WTC11 (cell line): Measurements from ENCODE around the gene UGT1A1. TPM values are rescaled to one million over a fixed set of nuclear protein-coding genes. Genes with fewer than 3 reads are reported as not detected.

Source experiments
- ATAC-seq: fragments of 200-7000 bp; cut with Tn5 transposase; 2 replicates; pipeline ENCODE4 v1.10.0; 2021; ENCODE audit warnings: mild to moderate bottlenecking, moderate library complexity
- CTCF ChIA-PET: fragments of 300-600 bp; sonication (Branson Sonifier 250); formaldehyde crosslinking; loops from one replicate; lab custom pipeline; 2021; ENCODE audit warnings: antibody characterized with exemption; lab: Charles Lee
- POLR2A ChIA-PET: fragments of 350-600 bp; sonication (Branson Sonifier 250); formaldehyde crosslinking; loops from one replicate; lab custom pipeline; 2021; ENCODE audit warnings: antibody characterized with exemption; lab: Charles Lee
- DNase-seq: peaks from one replicate; pipeline ENCODE4 v3.0.0; 2021; ENCODE audit warnings: low spot score
- H3K27ac Mint-ChIP-seq: 2 replicates; pipeline ENCODE4 v1.8.0; 2021; ENCODE audit warnings: mixed read lengths
- H3K27me3 Mint-ChIP-seq: 2 replicates; pipeline ENCODE4 v1.8.0; 2021; ENCODE audit warnings: low read depth, mild to moderate bottlenecking, moderate library complexity, mixed read lengths
- H3K36me3 Mint-ChIP-seq: 2 replicates; pipeline ENCODE4 v1.8.0; 2021; ENCODE audit warnings: mixed read lengths
- H3K4me1 Mint-ChIP-seq: 2 replicates; pipeline ENCODE4 v1.8.0; 2022; ENCODE audit warnings: mixed read lengths
- H3K4me3 Mint-ChIP-seq: 2 replicates; pipeline ENCODE4 v1.8.0; 2021; ENCODE audit warnings: mild to moderate bottlenecking, moderate library complexity, mixed read lengths
- H3K9me3 Mint-ChIP-seq: 2 replicates; pipeline ENCODE4 v1.8.0; 2021; ENCODE audit warnings: mixed read lengths
- AFF4 ChIP-seq: sonication (generic); formaldehyde crosslinking; IDR thresholded peaks from 2 replicates; pipeline ENCODE4 v1.8.1; 2023; ENCODE audit warnings: mild to moderate bottlenecking, missing genetic modification reagents, borderline replicate concordance
- ATF2 ChIP-seq: sonication (generic); formaldehyde crosslinking; IDR thresholded peaks from 2 replicates; pipeline ENCODE4 v1.8.1; 2022; ENCODE audit warnings: low read depth, missing genetic modification reagents, borderline replicate concordance
- ATF6 ChIP-seq: sonication (generic); formaldehyde crosslinking; IDR thresholded peaks from 2 replicates; pipeline ENCODE4 v1.8.1; 2023; ENCODE audit warnings: mild to moderate bottlenecking, missing genetic modification reagents
- ERG ChIP-seq: fragments of 250-450 bp; sonication (Bioruptor Pico); IDR thresholded peaks from 2 replicates; pipeline ENCODE4 v1.8.0; 2021; ENCODE audit warnings: mild to moderate bottlenecking
- FOXP1 ChIP-seq: sonication (generic); formaldehyde crosslinking; IDR thresholded peaks from 2 replicates; pipeline ENCODE4 v1.8.0; 2022; ENCODE audit warnings: missing genetic modification reagents, mild to moderate bottlenecking, moderate library complexity, borderline replicate concordance
- GABPB1 ChIP-seq: sonication (generic); formaldehyde crosslinking; IDR thresholded peaks from 2 replicates; pipeline ENCODE4 v1.8.1; 2023; ENCODE audit warnings: mild to moderate bottlenecking, missing genetic modification reagents
- GRHL2 ChIP-seq: fragments of 250-450 bp; sonication (Bioruptor Pico); IDR thresholded peaks from 2 replicates; pipeline ENCODE4 v1.8.0; 2022; ENCODE audit warnings: mild to moderate bottlenecking, moderate library complexity; ENCODE audit not compliant: insufficient replicate concordance, severe bottlenecking
- NR1H2 ChIP-seq: sonication (generic); formaldehyde crosslinking; IDR thresholded peaks from 2 replicates; pipeline ENCODE4 v1.9.0; 2021; ENCODE audit warnings: mild to moderate bottlenecking, moderate library complexity, missing genetic modification reagents
- TCF7 ChIP-seq: sonication (generic); formaldehyde crosslinking; IDR thresholded peaks from 2 replicates; pipeline ENCODE4 v1.8.0; 2022; ENCODE audit warnings: mild to moderate bottlenecking, low read depth, missing genetic modification reagents, moderate library complexity
- TEAD4 ChIP-seq: sonication (generic); formaldehyde crosslinking; IDR thresholded peaks from 2 replicates; pipeline ENCODE4 v1.8.0; 2022; ENCODE audit warnings: mild to moderate bottlenecking, missing genetic modification reagents
- ZNF416 ChIP-seq: fragments of 250-450 bp; sonication (Bioruptor Pico); IDR thresholded peaks from 2 replicates; pipeline ENCODE4 v1.9.0; 2021; ENCODE audit warnings: mild to moderate bottlenecking, inconsistent platforms
- total RNA-seq: library from RNA; stranded (reverse); gene quantifications from 3 replicates; pipeline ENCODE4 v1.2.3, GENCODE V29; 2021
- TF ChIP-seq, protein P1 (sequence below): sonication (generic); formaldehyde crosslinking; IDR thresholded peaks from 2 replicates; pipeline ENCODE4 v1.8.1; 2023; ENCODE audit warnings: mild to moderate bottlenecking, missing genetic modification reagents, moderate library complexity
- TF ChIP-seq, protein P2 (sequence below): sonication (generic); formaldehyde crosslinking; IDR thresholded peaks from 2 replicates; pipeline ENCODE4 v1.8.1; 2022; ENCODE audit warnings: mild to moderate bottlenecking, missing genetic modification reagents, moderate library complexity, borderline replicate concordance
- TF ChIP-seq, protein P3 (sequence below): fragments of 250-450 bp; sonication (Bioruptor Pico); IDR thresholded peaks from 2 replicates; pipeline ENCODE4 v1.9.0; 2021; ENCODE audit warnings: moderate library complexity, mild to moderate bottlenecking, inconsistent platforms, borderline replicate concordance
- TF ChIP-seq, protein P4 (sequence below): sonication (generic); formaldehyde crosslinking; IDR thresholded peaks from 2 replicates; pipeline ENCODE4 v1.8.0; 2023; ENCODE audit warnings: mild to moderate bottlenecking, missing genetic modification reagents

The UGT1A1 gene
- total RNA-seq, 1 experiment from 2014 or later, result not detected

DNA sequence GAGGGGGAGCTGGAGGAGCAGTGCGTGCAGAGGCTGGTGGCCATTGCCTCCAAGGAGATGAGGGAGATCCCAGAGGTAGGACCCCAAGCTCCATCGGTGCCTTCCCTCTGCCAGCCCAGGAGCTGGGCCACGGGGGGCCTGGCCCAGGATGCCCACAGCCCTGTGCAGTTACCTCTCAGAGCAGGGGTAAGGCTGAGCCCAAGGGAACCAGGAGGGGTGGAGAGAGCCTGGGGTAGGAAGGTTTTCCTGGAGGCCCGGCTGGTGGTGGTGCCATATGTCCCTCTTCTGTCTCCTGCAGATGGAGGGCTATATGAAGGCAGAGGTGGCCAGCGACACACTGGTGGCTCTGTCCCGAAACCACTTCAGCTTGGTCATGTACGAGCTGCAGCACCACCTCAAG lies 29.5 kb downstream of the UGT1A1 start:
- DNase-seq (no peak), ATAC-seq (no peak)
- peaks cover 12% of the 10 kb centered on the region for H3K9me3 Mint-ChIP-seq
- TF ChIP-seq TEAD4 (CRISPR knock-in tag), result no peak
- TF ChIP-seq, protein P1, sequence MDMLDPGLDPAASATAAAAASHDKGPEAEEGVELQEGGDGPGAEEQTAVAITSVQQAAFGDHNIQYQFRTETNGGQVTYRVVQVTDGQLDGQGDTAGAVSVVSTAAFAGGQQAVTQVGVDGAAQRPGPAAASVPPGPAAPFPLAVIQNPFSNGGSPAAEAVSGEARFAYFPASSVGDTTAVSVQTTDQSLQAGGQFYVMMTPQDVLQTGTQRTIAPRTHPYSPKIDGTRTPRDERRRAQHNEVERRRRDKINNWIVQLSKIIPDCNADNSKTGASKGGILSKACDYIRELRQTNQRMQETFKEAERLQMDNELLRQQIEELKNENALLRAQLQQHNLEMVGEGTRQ (CRISPR knock-in tag), result no peak
- TF ChIP-seq TCF7, result no peak
- no peak for TF ChIP-seq AFF4 (CRISPR knock-in tag)
- no peak for TF ChIP-seq ZNF416 (CRISPR knock-in tag)
- TF ChIP-seq GRHL2 (CRISPR knock-in tag), result no peak
- TF ChIP-seq, protein P2, sequence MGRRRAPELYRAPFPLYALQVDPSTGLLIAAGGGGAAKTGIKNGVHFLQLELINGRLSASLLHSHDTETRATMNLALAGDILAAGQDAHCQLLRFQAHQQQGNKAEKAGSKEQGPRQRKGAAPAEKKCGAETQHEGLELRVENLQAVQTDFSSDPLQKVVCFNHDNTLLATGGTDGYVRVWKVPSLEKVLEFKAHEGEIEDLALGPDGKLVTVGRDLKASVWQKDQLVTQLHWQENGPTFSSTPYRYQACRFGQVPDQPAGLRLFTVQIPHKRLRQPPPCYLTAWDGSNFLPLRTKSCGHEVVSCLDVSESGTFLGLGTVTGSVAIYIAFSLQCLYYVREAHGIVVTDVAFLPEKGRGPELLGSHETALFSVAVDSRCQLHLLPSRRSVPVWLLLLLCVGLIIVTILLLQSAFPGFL (CRISPR knock-in tag), result no peak
- TF ChIP-seq, protein P3, sequence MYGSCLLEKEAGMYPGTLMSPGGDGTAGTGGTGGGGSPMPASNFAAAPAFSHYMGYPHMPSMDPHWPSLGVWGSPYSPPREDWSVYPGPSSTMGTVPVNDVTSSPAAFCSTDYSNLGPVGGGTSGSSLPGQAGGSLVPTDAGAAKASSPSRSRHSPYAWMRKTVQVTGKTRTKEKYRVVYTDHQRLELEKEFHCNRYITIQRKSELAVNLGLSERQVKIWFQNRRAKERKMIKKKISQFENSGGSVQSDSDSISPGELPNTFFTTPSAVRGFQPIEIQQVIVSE, result no peak
- H3K27me3 Mint-ChIP-seq, result no peaks in the 10 kb centered on the region; the same call in 1 of the 2 replicates
- ChIA-PET CTCF (no interaction called here), POLR2A (no interaction called here)
- no peak overlapping the region for H3K4me3 Mint-ChIP-seq
- H3K4me1 Mint-ChIP-seq, result no peaks in the 10 kb centered on the region
- no peaks in the 10 kb centered on the region for H3K36me3 Mint-ChIP-seq
- H3K27ac Mint-ChIP-seq, result no peak overlapping the region

DNA sequence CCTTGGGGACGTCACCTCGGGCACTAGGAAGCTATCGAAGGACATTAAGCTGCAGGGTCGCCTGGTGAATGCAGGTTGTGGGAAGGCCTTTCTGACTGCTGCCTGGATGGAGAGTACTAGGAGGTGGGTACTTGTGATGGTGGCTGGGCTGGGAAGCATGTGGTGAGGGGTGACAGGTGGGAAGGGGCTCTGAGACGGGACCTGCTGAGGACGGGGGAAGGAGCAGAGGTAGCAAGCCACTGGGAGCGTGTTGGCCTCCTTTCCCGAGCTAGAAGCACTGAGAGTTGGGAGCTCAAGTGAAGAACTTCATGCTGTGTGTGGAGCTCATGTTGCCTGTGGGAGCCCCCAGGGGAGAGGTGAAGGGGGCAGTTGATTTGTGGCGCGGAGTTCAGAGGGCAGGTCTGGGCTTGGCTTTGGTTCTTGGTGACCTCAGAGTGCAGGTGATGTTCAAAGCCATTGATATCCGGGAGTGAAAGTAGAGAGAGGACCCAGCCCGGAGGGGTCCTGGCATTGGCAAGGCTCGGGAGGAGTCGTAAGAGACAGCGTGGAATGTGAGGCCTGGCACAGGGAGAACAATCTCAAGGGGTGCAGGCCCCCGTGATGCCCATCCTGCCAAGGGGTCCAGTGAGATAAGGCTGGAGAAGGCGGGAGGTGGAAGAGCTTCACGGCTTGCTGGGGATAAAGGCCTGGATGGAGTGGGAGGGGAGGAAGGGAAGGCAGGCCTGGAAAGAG lies 31.2 kb downstream of the UGT1A1 start:
- DNase-seq (no peak), ATAC-seq (no peak)
- peaks cover 8% of the 10 kb centered on the region for H3K9me3 Mint-ChIP-seq
- H3K4me1 Mint-ChIP-seq, result no peaks in the 10 kb centered on the region
- TF ChIP-seq, protein P4, sequence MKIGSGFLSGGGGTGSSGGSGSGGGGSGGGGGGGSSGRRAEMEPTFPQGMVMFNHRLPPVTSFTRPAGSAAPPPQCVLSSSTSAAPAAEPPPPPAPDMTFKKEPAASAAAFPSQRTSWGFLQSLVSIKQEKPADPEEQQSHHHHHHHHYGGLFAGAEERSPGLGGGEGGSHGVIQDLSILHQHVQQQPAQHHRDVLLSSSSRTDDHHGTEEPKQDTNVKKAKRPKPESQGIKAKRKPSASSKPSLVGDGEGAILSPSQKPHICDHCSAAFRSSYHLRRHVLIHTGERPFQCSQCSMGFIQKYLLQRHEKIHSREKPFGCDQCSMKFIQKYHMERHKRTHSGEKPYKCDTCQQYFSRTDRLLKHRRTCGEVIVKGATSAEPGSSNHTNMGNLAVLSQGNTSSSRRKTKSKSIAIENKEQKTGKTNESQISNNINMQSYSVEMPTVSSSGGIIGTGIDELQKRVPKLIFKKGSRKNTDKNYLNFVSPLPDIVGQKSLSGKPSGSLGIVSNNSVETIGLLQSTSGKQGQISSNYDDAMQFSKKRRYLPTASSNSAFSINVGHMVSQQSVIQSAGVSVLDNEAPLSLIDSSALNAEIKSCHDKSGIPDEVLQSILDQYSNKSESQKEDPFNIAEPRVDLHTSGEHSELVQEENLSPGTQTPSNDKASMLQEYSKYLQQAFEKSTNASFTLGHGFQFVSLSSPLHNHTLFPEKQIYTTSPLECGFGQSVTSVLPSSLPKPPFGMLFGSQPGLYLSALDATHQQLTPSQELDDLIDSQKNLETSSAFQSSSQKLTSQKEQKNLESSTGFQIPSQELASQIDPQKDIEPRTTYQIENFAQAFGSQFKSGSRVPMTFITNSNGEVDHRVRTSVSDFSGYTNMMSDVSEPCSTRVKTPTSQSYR, result no peak
- TF ChIP-seq FOXP1 (CRISPR knock-in tag), result no peak
- TF ChIP-seq GABPB1 (CRISPR knock-in tag), result no peak
- TF ChIP-seq, protein P2 (CRISPR knock-in tag), result no peak
- no peak for TF ChIP-seq ATF6 (CRISPR knock-in tag)
- TF ChIP-seq NR1H2 (CRISPR knock-in tag), result no peak
- no peak for TF ChIP-seq ERG (CRISPR knock-in tag)
- TF ChIP-seq ATF2 (CRISPR knock-in tag), result no peak
- H3K27me3 Mint-ChIP-seq, result no peaks in the 10 kb centered on the region; the same call in 1 of the 2 replicates
- no peak overlapping the region for H3K27ac Mint-ChIP-seq
- CTCF ChIA-PET, result no interaction called here
- POLR2A ChIA-PET, result no interaction called here
- no peaks in the 10 kb centered on the region for H3K36me3 Mint-ChIP-seq
- H3K4me3 Mint-ChIP-seq, result no peak overlapping the region
